ENCODE data around the gene CROCC. TPM values are rescaled to one million over a fixed set of nuclear protein-coding genes. Genes with fewer than 3 reads are reported as not detected.

The CROCC gene
- total RNA-seq, 4 donors from 2014 or later, result 10.2 to 73.5 (median 32.9) TPM

DNA sequence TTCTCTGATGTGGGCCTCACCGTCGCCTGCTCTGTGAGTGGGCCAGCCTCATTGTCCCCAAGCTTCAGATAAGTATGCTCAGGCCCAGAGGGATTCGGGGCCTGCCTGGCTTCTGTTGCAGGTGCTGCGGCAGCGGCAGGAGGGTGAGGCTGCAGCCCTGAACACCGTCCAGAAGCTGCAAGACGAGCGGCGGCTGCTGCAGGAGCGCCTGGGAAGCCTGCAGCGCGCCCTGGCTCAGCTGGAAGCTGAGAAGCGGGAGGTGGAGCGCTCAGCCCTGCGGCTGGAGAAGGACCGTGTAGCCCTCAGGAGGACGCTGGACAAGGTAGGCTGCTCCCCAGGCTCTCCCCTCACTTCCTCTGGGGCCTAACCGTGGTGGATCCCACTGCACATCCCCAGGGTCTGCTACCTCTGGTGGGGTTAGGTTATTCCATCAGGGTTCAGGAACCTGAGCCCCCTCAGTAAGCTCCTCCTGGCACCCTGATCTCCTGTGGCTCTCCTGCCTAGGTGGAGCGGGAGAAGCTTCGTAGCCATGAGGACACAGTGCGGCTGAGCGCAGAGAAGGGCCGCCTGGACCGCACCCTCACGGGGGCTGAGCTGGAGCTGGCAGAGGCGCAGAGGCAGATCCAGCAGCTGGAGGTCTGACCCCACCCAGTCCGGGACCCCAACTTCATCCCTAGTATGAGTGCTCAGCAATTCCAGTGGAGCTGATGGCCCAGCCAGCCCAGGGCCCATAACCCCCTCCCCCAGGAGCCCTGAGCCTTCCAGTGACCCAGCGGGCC lies 48.6 kb downstream of the CROCC start:
- intact Hi-C loops (cut with DNase I; ENCODE audit: low total_unique reads), result no loop called here
- H3K4me3 ChIP-seq, result no peak overlapping the region
- no peaks in the 10 kb centered on the region for H3K9me3 ChIP-seq
- no peaks in the 10 kb centered on the region for H3K36me3 ChIP-seq
- DNase-seq, result no peak
- no peaks in the 10 kb centered on the region for H3K27me3 ChIP-seq
- peaks cover 0 to 19% of the 10 kb centered on the region in 2 donors for H3K4me1 ChIP-seq
- no peak for TF ChIP-seq CTCF (IDR thresholded peaks at IDR 0.05)
- no peak for TF ChIP-seq POLR2A (IDR thresholded peaks at IDR 0.05)
- no peak overlapping the region for H3K27ac ChIP-seq

- no peaks in the 10 kb centered on the region for H3K27me3 ChIP-seq
- DNase-seq, result peak in 1 of 2 donors; percentile 47
- TF ChIP-seq CTCF (IDR thresholded peaks at IDR 0.05), result no peak
- no peaks in the 10 kb centered on the region for H3K9me3 ChIP-seq
- H3K4me3 ChIP-seq, result no peak overlapping the region
- H3K36me3 ChIP-seq, result no peaks in the 10 kb centered on the region
- intact Hi-C loops (cut with DNase I; ENCODE audit: low total_unique reads), result no loop called here
- peaks cover 0 to 19% of the 10 kb centered on the region in 2 donors for H3K4me1 ChIP-seq
- H3K27ac ChIP-seq, result peak overlapping the region; percentile 49 to 54
Measured at GRCh38 chr1:16971341-16972188, 49.8 kb downstream of the CROCC start.

GRCh38 chr1:16972189-16972895 lies 50.6 kb downstream of the CROCC start:
- peak overlapping the region; percentile 49 to 54 for H3K27ac ChIP-seq
- no peaks in the 10 kb centered on the region for H3K27me3 ChIP-seq
- H3K36me3 ChIP-seq, result no peaks in the 10 kb centered on the region
- no peak for DNase-seq
- no peak overlapping the region for H3K4me3 ChIP-seq
- no peak for TF ChIP-seq POLR2A (IDR thresholded peaks at IDR 0.05)
- no peak for TF ChIP-seq CTCF (IDR thresholded peaks at IDR 0.05)
- intact Hi-C loops (cut with DNase I; ENCODE audit: low total_unique reads), result no loop called here
- H3K9me3 ChIP-seq, result no peaks in the 10 kb centered on the region
- peaks cover 0 to 14% of the 10 kb centered on the region in 2 donors for H3K4me1 ChIP-seq

- Histone ChIP-seq H3K27me3 (no peaks in the 10 kb centered on the region), H3K4me1 (peaks cover 0 to 11% of the 10 kb centered on the region in 2 donors), H3K9me3 (no peaks in the 10 kb centered on the region), H3K36me3 (no peaks in the 10 kb centered on the region), H3K27ac (no peak overlapping the region), H3K4me3 (no peak overlapping the region)
- DNase-seq, result no peak
- intact Hi-C loops (cut with DNase I; ENCODE audit: low total_unique reads), result no loop called here
- no peak for TF ChIP-seq POLR2A (IDR thresholded peaks at IDR 0.05)
- no peak for TF ChIP-seq CTCF (IDR thresholded peaks at IDR 0.05)
Measured at GRCh38 chr1:16973215-16973614, 51.5 kb downstream of the CROCC start.

Data from uterus (tissue), 4 donors.